Measurements from ENCODE around the gene GRID2. TPM values are rescaled to one million over a fixed set of nuclear protein-coding genes. Genes with fewer than 3 reads are reported as not detected.

Gene GRID2
- total and polyA plus RNA-seq, 9 of the 15 experiments (the other 6 are each of a cell fraction or from before 2014, with no cell fraction given), result 0.04 TPM; not detected in 7

DNA sequence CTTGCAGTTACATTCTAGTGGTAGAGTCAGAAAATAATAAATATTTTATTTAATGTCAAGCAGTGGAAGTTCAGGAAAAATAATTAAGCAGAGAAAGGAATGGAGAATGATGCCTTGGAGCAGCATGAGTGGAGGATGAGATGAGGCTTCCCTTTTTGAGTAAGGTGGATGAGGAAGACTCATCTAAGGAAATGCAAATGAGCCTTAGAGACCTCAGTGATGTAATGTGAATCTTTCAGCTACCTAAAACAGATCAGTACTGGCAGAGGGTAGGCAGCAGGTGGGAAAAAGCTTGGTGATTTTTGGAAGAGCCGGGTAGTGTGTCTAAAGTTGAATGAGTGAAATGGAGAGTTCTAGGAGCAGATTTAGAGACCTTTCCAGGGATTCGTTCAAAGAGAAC, 118.2 kb downstream of the GRID2 start:
- no peak overlapping the region for H3K27ac ChIP-seq (ENCODE audit: extremely low read depth, low read depth, low read length)
- POLR2A ChIA-PET, result no interaction called here
- in situ Hi-C loops (cut with MboI) (no loop called here), intact Hi-C loops (cut with micrococcal nuclease) (no loop called here)
- no peak overlapping the region for H3K4me2 ChIP-seq (ENCODE audit: insufficient read depth, low read length)
- H3K79me2 ChIP-seq (ENCODE audit: control insufficient read depth, insufficient read depth, low read length), result no peaks in the 10 kb centered on the region
- H3K27me3 ChIP-seq (ENCODE audit: control insufficient read depth in 2 of 2, insufficient read depth in 2 of 2, low read length in 2 of 2), result no peaks in the 10 kb centered on the region
- H3K4me1 ChIP-seq (replicated peaks in 1 of 2; ENCODE audit: control insufficient read depth in 2 of 2, insufficient read depth in 2 of 2, low read length in 2 of 2), result no peaks in the 10 kb centered on the region
- no peaks in the 10 kb centered on the region for H3K36me3 ChIP-seq (ENCODE audit: control insufficient read depth, insufficient read depth, low read length)
- ATAC-seq (no peak), FAIRE-seq (no peak), DNase-seq (ENCODE audit: extremely low read depth in 1 of 4, low spot score in 3 of 4) (no peak)
- 3% methylated on average over 2 of the region's 2 CpGs for WGBS (ENCODE audit: insufficient coverage, low coverage, missing lambda C conversion rate)
- CTCF ChIA-PET (ENCODE audit: low intra/inter-chr PET ratio), result no interaction called here
- no peak overlapping the region for H2AFZ ChIP-seq (ENCODE audit: low read depth, low read length)
- H4K20me1 ChIP-seq (replicated peaks; ENCODE audit: control insufficient read depth, insufficient read depth, low read length), result no peaks in the 10 kb centered on the region
- H3K4me3 ChIP-seq, result no peak overlapping the region
- H3K9me3 ChIP-seq (replicated peaks; ENCODE audit: control insufficient read depth, insufficient read depth, low read depth, low read length), result 0 out of 2 replicates have a peak, but pooled peaks cover 2% of the 10 kb centered on the region
- no peaks in the 10 kb centered on the region for H3K9me1 ChIP-seq (ENCODE audit: control insufficient read depth, insufficient read depth, low read length)
- TF ChIP-seq PTTG1 (tag; IDR thresholded peaks at IDR 0.05; ENCODE audit: low read depth), result no peak
- TF ChIP-seq ZFP36 (IDR thresholded peaks at IDR 0.05; ENCODE audit: low read depth, low read length, partially characterized antibody), result no peak
- no peak for TF ChIP-seq SAP30 (IDR thresholded peaks at IDR 0.05; ENCODE audit: borderline replicate concordance, insufficient read depth, low read depth, low read length, poor library complexity, severe bottlenecking)
- no peak for TF ChIP-seq MXI1 (IDR thresholded peaks at IDR 0.05; ENCODE audit: low read depth, low read length)
- no peak for TF ChIP-seq STAT5B (CRISPR knock-in tag; IDR thresholded peaks at IDR 0.05)
- TF ChIP-seq LARP7 (IDR thresholded peaks at IDR 0.05), result no peak
- TF ChIP-seq, protein P1, sequence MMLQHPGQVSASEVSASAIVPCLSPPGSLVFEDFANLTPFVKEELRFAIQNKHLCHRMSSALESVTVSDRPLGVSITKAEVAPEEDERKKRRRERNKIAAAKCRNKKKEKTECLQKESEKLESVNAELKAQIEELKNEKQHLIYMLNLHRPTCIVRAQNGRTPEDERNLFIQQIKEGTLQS (IDR thresholded peaks at IDR 0.05), result no peak
- TF ChIP-seq, protein P1 (CRISPR knock-in tag; conservative IDR thresholded peaks at IDR 0.05), result no peak
- no peak for TF ChIP-seq PCBP2 (IDR thresholded peaks at IDR 0.05; ENCODE audit: low read depth, low read length, poor library complexity, severe bottlenecking)
- TF ChIP-seq ZNF41 (CRISPR knock-in tag; conservative IDR thresholded peaks at IDR 0.05), result no peak
- TF ChIP-seq RBM25 (IDR thresholded peaks at IDR 0.05; ENCODE audit: low read depth, low read length, severe bottlenecking), result no peak
- no peak for TF ChIP-seq SMAD1 (IDR thresholded peaks at IDR 0.05; ENCODE audit: low read depth, low read length, partially characterized antibody)
- no peak for TF ChIP-seq HLTF (IDR thresholded peaks at IDR 0.05)
- TF ChIP-seq ZNF778 (CRISPR knock-in tag; IDR thresholded peaks at IDR 0.05), result no peak
- TF ChIP-seq TCF7 (IDR thresholded peaks at IDR 0.05; ENCODE audit: borderline replicate concordance), result no peak
- no peak for TF ChIP-seq OTX1 (CRISPR knock-in tag; IDR thresholded peaks at IDR 0.05)
- TF ChIP-seq, protein P2, sequence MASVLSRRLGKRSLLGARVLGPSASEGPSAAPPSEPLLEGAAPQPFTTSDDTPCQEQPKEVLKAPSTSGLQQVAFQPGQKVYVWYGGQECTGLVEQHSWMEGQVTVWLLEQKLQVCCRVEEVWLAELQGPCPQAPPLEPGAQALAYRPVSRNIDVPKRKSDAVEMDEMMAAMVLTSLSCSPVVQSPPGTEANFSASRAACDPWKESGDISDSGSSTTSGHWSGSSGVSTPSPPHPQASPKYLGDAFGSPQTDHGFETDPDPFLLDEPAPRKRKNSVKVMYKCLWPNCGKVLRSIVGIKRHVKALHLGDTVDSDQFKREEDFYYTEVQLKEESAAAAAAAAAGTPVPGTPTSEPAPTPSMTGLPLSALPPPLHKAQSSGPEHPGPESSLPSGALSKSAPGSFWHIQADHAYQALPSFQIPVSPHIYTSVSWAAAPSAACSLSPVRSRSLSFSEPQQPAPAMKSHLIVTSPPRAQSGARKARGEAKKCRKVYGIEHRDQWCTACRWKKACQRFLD (CRISPR knock-in tag; IDR thresholded peaks at IDR 0.05), result no peak
- no peak for TF ChIP-seq SAFB2 (IDR thresholded peaks at IDR 0.05; ENCODE audit: borderline replicate concordance, low read depth, low read length, severe bottlenecking)
- no peak for TF ChIP-seq ZC3H4 (CRISPR knock-in tag; IDR thresholded peaks at IDR 0.05; ENCODE audit: borderline replicate concordance)
- TF ChIP-seq, protein P3, sequence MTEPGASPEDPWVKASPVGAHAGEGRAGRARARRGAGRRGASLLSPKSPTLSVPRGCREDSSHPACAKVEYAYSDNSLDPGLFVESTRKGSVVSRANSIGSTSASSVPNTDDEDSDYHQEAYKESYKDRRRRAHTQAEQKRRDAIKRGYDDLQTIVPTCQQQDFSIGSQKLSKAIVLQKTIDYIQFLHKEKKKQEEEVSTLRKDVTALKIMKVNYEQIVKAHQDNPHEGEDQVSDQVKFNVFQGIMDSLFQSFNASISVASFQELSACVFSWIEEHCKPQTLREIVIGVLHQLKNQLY (CRISPR knock-in tag; conservative IDR thresholded peaks at IDR 0.05), result no peak
- BruUV-seq (replicated peaks), result no TSS peak
- no peak overlapping the region for H3K9ac ChIP-seq (ENCODE audit: insufficient read depth in 1 of 2, low read depth in 2 of 2, low read length in 2 of 2)
